CD4-positive, alpha-beta T cell treated with Interleukin-12 subunit alpha and Interleukin-12 subunit beta, for 1 hour (primary cell): Measurements from ENCODE around the gene RENBP.

ENCODE experiments used
- DNase-seq: peaks from one replicate; pipeline ENCODE4 v3.0.0-alpha.2; 2020

Gene RENBP

DNA sequence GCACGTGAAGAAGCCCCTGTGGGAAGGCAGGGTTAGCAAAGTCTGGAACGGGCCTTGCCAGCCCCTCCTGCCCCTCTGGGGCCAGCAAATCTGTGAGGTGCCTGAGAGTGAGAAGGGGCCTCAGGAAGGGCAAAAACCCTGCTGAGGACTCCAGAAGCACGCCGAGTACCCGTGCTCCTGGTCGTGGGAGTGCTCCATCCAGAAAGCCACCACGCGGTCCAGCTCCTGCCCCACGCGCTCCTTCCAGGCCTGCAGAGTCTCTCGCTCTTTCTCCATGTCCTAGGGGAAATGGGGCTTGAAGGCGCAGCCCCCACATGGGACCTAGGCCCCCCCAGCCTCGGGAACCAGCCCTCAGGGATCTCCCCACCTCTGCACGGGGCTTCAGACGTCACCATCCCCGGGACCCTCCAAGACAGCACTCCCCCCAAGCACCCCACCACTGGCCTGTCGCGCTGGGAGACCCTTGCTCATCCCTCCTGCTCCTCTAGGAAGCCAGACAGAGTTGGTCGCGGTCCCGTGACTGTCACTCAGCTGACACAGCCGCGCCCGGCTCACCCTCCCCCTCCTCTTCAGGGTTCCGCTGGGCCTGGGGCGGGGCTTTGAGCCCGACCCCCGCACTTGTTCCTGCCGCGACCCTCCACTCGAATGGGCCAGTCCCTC lies at the start of gene RENBP:
TSS of gene RENBP (minus strand) at position 504 of the 660 bp plus-strand sequence. CDS start at position 471, 33 bp downstream.
- peak; percentile 39 for DNase-seq

GRCh38 chrX:153993978-153994377 lies 49.5 kb upstream of the RENBP start:
- no peak for DNase-seq

DNA sequence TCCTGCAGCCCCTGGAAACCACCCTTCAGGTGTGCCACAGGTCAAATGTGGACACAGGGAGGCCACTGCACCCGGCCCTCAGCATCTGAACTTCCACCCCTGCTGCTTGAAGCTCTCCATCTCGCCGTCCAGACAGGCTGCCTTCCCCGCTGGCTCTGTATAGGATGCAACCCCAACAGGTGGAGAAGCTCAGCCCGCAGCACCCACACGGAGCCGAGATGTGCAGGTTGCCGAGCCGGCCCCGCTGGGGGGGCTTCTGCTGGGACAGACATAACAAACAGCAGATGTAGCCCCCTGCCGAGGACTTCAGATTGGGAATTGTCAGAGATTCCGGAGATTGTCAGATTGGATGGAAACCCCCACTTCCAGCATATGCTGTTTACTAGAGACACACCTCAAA lies 48.6 kb upstream of the RENBP start:
- no peak for DNase-seq

DNA sequence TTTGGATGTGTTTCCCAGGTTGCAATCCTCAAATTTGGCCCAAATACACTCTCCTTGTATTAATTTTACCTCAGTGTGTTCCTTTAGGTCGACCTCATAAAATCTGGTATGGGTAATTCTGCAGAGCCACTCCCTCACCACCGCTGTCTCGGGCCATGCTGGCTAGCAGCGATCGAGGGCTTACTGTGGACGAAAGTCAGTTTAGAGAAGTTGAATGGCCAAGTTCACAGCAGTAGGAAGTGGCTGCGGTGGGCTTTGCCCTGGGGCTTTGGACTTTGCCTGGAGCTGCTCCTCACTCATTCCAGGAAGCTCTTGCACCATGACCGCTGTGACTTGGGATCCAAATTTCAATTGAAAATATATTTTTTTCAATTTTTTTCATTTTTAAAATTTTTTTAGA lies 47.7 kb upstream of the RENBP start:
- DNase-seq, result no peak

DNA sequence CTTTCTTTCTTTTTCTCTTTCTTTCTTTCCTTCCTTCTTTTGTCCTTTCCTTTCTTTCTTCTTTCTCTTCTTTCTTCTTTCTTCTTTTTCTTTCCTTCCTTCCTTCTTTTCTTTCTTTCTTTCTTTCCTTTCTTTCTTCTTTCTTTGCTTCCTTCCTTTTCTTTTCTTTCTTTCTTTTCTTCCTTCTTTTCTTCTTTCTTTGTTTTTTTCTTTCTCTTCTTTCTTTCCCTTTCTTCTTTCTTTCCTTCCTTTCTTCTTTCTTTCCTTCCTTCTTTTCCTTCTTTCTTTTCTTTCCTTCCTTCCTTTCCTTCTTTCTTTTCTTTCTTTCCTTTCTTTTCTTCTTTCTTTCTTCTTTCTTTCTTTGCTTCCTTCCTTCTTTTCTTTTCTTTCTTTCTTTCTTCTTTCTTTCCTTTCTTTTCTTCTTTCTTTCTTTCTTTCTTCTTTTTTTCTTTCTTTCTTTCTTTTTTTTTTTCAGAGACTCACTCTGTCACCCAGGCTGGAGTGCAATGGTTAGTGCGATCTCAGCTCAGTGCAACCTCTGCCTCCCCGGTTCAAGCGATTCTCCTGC lies 46.7 kb upstream of the RENBP start:
- no peak for DNase-seq

DNA sequence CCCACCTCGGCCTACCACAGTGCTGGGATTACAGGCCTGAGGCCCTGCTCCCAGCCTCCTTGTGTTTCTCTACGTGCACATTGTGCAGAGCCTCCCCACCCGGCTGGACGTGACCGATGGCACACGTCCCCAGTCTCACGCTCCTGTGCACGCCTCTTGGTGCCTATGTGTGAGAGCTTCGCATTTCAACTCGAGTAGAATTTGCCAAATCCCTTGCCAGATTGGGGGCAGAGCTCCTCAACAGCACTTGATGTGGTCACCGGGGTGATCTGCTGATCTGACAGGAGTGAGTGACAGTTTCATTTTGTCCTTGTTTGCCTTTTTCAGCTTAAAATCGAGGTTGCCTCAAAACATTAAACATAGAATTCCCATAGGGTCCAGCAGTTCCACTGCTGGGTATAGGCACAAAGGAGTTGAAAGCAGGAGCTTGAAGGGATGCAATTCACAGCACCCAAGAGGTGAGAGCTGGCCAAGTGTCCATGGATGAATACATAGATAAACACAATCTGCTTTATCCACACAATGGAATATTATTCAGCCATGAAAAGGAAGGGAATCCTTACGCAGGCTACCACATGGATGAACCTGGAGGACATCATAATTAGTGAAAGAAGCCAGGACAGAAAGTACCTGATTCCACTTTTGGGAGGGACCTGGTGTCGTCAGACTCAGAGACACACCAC lies 45.7 kb upstream of the RENBP start:
- DNase-seq, result no peak

DNA sequence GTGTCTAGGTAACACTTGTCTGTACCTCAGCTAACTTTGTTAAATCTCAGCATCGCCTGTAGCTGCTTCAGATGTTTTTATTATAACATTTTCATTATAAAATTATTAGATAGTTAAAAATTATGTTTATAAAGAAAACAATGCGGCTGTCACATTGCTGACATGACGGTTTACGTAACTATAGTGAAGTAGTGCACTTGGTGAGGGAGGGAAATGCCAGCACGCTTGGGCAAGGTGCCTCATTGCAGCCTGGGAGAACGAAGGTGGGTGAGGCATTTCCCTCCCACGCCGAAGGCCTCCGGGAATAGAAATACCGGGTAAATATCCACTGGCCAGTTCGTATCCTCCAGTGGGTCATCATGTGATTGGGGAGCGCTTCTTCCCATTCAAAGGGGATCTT lies 44.0 kb upstream of the RENBP start:
- no peak for DNase-seq

DNA sequence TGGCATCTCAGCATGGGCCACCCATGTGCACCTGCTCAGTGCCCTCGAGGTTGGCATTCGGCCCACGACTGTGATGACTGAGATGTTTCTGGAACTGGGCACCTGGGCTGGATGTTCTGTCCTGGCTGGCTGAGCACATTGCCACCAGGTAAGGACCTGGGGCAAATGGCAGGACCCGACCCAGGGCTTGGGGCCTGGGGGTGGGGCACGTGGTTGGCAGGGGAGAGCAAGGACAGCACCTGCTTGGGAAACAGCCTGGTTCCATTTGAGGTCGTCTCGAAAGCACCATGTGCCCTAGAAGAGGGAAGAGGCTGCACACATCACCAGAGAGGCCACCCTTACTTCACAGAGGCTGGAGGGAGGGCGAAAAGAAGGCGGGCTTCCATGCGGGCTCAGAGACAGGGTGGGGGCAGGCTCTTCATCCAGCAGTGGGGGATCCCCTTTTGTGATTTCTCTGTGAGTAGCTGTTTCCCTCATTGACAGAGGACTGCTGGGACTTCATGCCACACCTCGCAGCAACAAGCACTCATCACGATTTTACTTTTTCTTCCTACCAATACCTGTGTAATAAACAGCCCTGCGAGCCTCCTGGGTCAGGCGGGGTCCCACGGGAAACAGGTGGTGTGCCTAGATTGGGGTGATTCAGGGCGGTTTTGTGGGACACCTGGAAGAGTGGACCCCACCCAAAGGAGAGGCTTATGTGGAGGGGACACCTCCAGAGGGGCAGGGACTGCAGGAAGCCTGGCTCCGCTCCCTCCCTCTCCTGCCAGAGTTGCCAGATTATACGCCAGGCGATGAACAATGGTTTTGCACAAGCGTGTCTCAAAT lies 40.1 kb upstream of the RENBP start:
- peak; percentile 62 for DNase-seq

- no peak for DNase-seq
Observed at GRCh38 chrX:153983321-153983801, 38.9 kb upstream of the RENBP start.

DNA sequence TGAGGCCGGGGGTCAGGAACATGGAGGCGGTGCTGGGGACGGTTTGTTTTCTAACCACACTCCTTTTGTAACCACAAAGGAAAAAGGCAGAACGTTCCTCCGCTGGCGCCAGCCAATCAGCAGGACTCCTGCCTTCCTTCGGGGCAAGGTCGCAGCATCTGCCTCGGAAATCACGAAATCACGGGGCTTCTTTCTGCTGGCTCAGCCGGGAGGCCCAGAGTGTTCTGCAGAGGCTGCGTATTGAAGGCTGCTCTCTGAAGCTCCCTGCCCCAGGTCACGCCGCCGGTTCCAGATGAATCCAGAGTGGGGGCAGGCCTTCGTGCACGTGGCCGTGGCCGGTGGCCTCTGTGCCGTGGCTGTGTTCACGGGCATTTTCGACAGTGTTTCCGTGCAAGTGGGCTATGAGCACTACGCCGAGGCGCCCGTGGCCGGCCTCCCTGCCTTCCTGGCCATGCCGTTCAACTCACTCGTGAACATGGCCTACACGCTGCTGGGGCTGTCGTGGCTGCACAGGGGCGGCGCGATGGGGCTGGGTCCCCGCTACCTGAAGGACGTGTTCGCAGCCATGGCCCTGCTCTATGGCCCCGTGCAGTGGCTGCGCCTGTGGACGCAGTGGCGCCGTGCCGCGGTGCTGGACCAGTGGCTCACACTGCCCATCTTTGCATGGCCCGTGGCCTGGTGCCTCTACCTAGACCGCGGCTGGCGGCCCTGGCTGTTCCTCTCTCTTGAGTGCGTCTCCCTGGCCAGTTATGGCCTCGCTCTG lies 37.5 kb upstream of the RENBP start:
- DNase-seq, result peak; percentile 73

GRCh38 chrX:153981231-153981630 lies 36.8 kb upstream of the RENBP start:
- DNase-seq, result no peak

GRCh38 chrX:153980394-153980793 lies 36.0 kb upstream of the RENBP start:
- DNase-seq, result peak; percentile 37

DNA sequence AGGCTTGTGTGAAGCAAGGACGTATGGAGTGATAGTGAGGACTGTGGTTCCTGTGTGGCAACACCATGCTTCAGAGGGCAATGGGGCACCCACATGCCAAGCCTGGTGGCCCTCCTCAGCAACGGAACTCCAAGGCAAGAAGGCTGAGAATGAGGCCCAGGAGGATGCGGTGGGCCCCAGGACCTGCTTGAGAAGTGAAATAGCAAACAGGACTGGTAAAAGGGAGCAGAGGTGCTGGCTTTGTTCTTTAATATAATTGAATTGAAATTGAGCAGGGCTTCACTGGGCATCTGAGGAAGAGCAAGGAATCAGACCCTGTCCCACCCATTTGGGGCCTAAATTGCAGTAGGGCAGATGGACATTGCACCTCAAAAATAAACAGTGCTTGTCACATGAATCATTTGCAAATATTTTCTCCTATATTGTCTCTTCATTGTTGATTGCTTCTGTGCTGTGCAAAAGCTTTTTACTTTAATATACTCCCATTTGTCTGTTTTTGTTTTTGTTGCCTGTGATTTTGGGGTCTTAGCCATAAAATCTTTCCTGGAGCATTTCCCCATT lies 30.4 kb upstream of the RENBP start:
- DNase-seq, result no peak

- no peak for DNase-seq
Observed at GRCh38 chrX:153974003-153974725, 29.7 kb upstream of the RENBP start.

DNA sequence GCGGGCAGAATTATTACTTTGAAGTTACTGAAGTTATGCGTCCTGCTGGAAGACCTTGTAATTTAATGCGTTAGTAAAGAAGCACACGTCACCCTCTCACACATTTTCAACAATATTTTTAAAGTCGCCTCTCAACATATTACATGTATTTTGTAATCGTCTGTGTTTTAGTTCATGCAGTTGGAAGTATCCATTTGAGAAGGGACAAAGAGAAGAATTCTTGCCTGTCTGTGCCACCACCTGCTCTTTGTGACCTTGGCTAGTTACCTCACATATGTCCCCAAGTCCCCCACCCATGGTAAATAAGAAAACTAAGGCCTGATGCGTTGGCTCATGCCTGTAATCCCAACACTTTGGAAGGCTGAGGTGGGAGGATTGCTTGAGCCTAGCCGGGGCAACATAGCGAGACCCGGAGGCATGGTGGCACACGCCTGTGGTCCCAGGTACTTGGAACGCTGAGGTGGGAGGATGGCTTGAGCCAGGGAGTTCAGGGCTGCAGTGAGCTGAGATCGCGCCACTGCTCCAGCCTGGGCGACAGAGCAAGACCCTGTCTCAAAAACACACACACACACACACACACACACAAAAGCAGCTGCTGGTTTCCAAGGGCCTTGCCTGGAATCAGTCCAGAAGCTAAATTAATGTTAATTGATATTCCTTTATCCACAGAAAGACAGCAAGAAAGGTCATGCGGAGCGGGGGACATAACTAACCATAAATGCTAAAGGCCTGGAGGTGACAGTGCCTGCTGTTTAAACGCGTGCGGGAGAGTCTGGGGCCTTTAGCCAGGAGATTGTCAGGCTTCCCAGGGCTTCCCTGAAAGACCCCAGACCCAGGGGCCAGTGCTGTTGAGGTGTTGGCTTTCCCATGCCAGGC lies 28.9 kb upstream of the RENBP start:
- no peak for DNase-seq

DNA sequence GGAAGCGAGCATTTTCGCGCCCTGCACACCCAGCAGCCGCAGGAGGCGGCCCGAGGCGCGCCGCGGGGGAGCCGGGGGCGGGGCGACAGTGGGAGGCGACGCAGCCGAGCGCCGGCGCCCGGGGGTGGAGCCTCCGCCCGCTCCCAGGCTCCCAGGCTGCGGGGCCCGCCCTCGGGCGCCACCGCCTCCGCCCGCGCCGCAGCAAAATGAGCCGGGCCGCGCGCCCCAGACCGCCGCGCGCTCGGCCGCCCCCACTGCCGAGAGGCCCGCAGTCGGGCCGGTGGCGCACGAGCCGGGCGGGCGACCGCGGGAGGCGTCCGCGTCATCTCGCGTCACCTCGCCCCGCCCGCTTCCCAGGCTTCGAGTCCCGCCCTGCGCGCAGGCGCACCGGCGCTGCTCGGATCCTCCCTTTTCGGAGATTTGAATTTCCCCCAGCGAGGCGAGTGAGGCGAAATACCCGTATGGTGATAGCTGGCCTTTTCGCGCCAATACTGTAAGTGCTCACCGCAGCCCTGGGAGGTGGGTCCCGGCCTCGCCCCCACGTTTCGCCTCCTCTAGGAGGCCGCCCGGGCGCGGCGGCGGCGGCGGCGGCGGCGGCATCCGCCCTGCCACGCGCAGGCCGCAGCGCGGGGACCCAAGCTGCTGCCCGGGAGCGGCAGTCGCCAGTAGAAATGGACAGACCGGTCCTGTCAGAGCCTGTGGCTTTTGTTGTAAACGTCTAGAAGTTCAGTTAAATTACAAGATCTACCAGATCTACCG lies 28.1 kb upstream of the RENBP start, which contains the start of gene TMEM187:
TSS of gene TMEM187 (plus strand) at position 387 of the 759 bp plus-strand sequence. CDS start 9,309 bp downstream, outside the sequence.
- peak; percentile 90 for DNase-seq

GRCh38 chrX:153971450-153972367 lies 27.3 kb upstream of the RENBP start, which contains the start of gene HCFC1:
Gene HCFC1 (minus strand): TSS chrX:153971818. CDS start chrX:153970840, 978 bp downstream.
- peak; percentile 92 for DNase-seq

DNA sequence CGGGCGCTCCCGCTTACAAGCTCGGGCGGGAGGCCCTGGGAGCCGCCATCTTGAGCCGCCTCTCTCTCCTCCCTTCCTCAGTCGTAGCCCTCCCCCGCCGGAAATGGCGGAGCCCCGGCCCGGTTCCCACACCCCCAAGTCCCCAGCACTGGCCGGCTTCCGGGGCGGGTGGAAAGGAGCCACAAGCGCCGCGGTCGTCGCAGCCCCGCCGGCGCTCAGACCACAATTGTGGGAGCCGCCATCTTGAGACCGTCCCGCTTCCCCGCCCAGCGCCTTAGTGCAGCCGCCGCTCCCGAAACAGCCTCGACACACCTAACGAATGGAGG lies 26.6 kb upstream of the RENBP start:
- peak; percentile 90 for DNase-seq
